C4-2B (cell line): ENCODE results near the gene ZNF593OS.

Experiments used
- ZFX ChIP-seq: fragments of 450-650 bp; IDR thresholded peaks from 2 replicates; pipeline ENCODE4 v1.6.1; 2017
- TF ChIP-seq, protein P1 (sequence below): fragments of 450-650 bp; conservative IDR thresholded peaks from 2 replicates; pipeline ENCODE4 v1.5.1; 2017; ENCODE audit warnings: mild to moderate bottlenecking

DNA sequence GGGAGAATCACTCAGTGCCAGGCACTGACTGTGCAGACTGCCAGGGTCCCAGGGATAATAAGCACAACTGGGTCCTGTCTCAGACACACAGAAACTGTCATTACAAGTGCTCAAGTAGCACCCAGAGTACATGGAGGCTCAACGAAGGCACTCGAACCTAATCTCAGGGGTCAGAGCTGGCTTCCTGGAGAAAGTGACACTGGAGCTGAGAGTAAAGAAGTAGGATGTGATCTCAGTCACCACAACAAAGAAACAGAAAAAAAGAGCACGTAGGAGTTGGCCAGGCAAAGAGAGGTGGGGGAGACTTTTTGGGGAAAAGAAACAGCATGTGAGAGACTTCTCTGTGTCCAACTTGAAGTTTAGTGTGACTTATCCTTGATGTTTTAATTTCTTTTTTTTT lies 20.1 kb upstream of the ZNF593OS start:
- TF ChIP-seq, protein P1, sequence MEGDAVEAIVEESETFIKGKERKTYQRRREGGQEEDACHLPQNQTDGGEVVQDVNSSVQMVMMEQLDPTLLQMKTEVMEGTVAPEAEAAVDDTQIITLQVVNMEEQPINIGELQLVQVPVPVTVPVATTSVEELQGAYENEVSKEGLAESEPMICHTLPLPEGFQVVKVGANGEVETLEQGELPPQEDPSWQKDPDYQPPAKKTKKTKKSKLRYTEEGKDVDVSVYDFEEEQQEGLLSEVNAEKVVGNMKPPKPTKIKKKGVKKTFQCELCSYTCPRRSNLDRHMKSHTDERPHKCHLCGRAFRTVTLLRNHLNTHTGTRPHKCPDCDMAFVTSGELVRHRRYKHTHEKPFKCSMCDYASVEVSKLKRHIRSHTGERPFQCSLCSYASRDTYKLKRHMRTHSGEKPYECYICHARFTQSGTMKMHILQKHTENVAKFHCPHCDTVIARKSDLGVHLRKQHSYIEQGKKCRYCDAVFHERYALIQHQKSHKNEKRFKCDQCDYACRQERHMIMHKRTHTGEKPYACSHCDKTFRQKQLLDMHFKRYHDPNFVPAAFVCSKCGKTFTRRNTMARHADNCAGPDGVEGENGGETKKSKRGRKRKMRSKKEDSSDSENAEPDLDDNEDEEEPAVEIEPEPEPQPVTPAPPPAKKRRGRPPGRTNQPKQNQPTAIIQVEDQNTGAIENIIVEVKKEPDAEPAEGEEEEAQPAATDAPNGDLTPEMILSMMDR, result no peak
- TF ChIP-seq ZFX, result no peak
